Heart left ventricle (tissue), 16 donors: ENCODE measurements around the gene TCF7L2. TPM values are rescaled to one million over a fixed set of nuclear protein-coding genes. Genes with fewer than 3 reads are reported as not detected.

Source experiments
- ATAC-seq, 4 donors: fragments of 200-7000 bp; cut with Tn5 transposase; one replicate each; pipeline ENCODE4 v1.9.1; 2020 to 2022; ENCODE audit warnings: moderate library complexity in 4 of 4, mild to moderate bottlenecking in 3 of 4, moderate number of reproducible peaks in 1 of 4
- DNase-seq, 5 donors: peaks; one replicate each; pipeline ENCODE4 v3.0.0-alpha.2; 2020
- H3K27ac ChIP-seq, 12 donors: fragments of 200-600 bp; sonication (generic) in 4 of 12; one replicate each; pipeline versions ENCODE4 v1.5.0 to v1.8.0; 2016 to 2022; ENCODE audit warnings: mild to moderate bottlenecking in 2 of 12
- H3K27me3 ChIP-seq, 9 donors: fragments of 200-600 bp; sonication (generic) in 2 of 9; one replicate each; pipeline versions ENCODE4 v1.5.1 to v1.8.0; 2016 to 2022; ENCODE audit warnings: mild to moderate bottlenecking in 3 of 9
- H3K36me3 ChIP-seq, 9 donors: fragments of 200-600 bp; sonication (generic) in 2 of 9; one replicate each; pipeline versions ENCODE4 v1.5.0 to v1.8.0; 2018 to 2022; ENCODE audit warnings: mild to moderate bottlenecking in 2 of 9
- H3K4me1 ChIP-seq, 12 donors: fragments of 200-600 bp; sonication (generic) in 4 of 12; one replicate each; pipeline versions ENCODE4 v1.5.0 to v1.8.0; 2016 to 2022; ENCODE audit warnings: mild to moderate bottlenecking in 3 of 12
- H3K4me3 ChIP-seq, 12 donors: fragments of 200-600 bp; sonication (generic) in 4 of 12; one replicate each; pipeline versions ENCODE4 v1.5.0 to v1.8.0; 2017 to 2022; ENCODE audit warnings: mild to moderate bottlenecking in 9 of 12, moderate library complexity in 4 of 12
- H3K9me3 ChIP-seq, 12 donors: fragments of 200-600 bp; sonication (generic) in 4 of 12; one replicate each; pipeline versions ENCODE4 v1.5.0 to v1.8.0; 2016 to 2022; ENCODE audit warnings: mild to moderate bottlenecking in 1 of 12
- CTCF ChIP-seq, 12 donors: fragments of 200-600 bp; sonication (generic) in 4 of 12; IDR thresholded peaks; one replicate each; pipeline versions ENCODE4 v1.5.0 to v1.8.0; 2018 to 2022; ENCODE audit warnings: antibody characterized with exemption in 12 of 12, mild to moderate bottlenecking in 5 of 12
- POLR2A ChIP-seq, 2 donors: fragments of 450-650 bp; IDR thresholded peaks; one replicate each; pipeline ENCODE4 v1.6.1; 2017; ENCODE audit warnings: antibody characterized with exemption in 2 of 2, mild to moderate bottlenecking in 2 of 2, moderate library complexity in 2 of 2
- WGBS, 4 donors: extraction: QIAGEN DNeasy Blood & Tissue Kit in 2 of 4; methylation state at CpG; one replicate each; pipeline versions ENCODE4 v1.1.5 to v1.1.7; 2013 to 2018; 5-methylcytosine and 5-hydroxymethylcytosine counted together
- intact Hi-C, 10 donors: fragments of 100-400 bp; cut with DNase I; formaldehyde crosslinking; loops; one replicate each; pipeline versions ENCODE4 v1.11.1 to v1.14.2; 2022
- polyA plus RNA-seq, 2 donors: library from polyadenylated mRNA; stranded (reverse); fragments of 200-250 nt; gene quantifications; one replicate each; pipeline ENCODE4 v1.2.3, GENCODE V29; 2013
- total RNA-seq, 9 donors: library from RNA; depleted of rRNA in 2 of 9; stranded (reverse); fragments of >200 nt in 2 of 9; fragmentation: NEBNext Ultra II Directional in 3 of 9; extraction: Animal tissue kit (Norgen Biotek cat#: 25700) in 3 of 9; gene quantifications; one replicate each; pipeline versions ENCODE4 v1.1.0 to v1.2.4, GENCODE V29; 2016 to 2023
- donor health status: ischemic (EF 13 %, LVEDD 7.1; RV severe dilation, severe dysfunction).
- donor health status: healthy with polysubstance abuse.
- donor health status: DM: no; HTN: yes; CAD: no.
- donor health status: DM: no; HTN: no; CAD: no.
- donor health status: ischemic (EF 25% LVEDD 6.9; RV normal size, moderate dysfunction).
- donor health status: ischemic (EF 25% LVEDD 5.7; RV mildly dilated, moderate dysfunction).
- donor health status: healthy.
- donor health status: DM: yes; HTN: yes; CAD: no.
- donor health status: ischemic (EF 35%, LVEDD 5.7; RV mildly dilated, moderate dysfunction).
- donor health status: nonischemic (EF 11% LVEDD 7.7; RV severe dilation, severe dysfunction).
- donor health status: DM: yes; HTN: yes; CAD: no.
- donor health status: PGD.
- donor health status: ischemic (EF 29% LVEDD 5.4; RV normal size, mild dysfunction).
- donor health status: nonischemic (EF 23%, LVEDD 6.1; RV moderate dilation, normal function).

Gene TCF7L2
- total and polyA plus RNA-seq, 11 donors = 4.3 to 17.5 (median 8.4) TPM

- ATAC-seq = peak; percentile 6 to 60 (median 42)
- Histone ChIP-seq H3K4me1 (peaks cover 3 to 46% (median 30%) of the 10 kb centered on the region in 12 donors), H3K27ac (peak overlapping the region in 11 of 12 donors; percentile 7 to 56 (median 49)), H3K9me3 (no peaks in the 10 kb centered on the region), H3K4me3 (peak overlapping the region in 6 of 12 donors; percentile 0 to 13 (median 7)), H3K27me3 (no peaks in the 10 kb centered on the region), H3K36me3 (no peaks in the 10 kb centered on the region)
- DNase-seq = no peak
- 33 to 49% (median 36%) methylated on average over 15 of the region's 15 CpGs for WGBS, 4 donors
- no peak for TF ChIP-seq CTCF (IDR thresholded peaks at IDR 0.05)
- TF ChIP-seq POLR2A (IDR thresholded peaks at IDR 0.05) = no peak
- intact Hi-C loops = loop anchor here in 3 of 10 donors (2.0 to 10.0 kb wide), 3 partner anchors 47 to 77 kb away; partner anchors contain the start of gene TCF7L2 (in 2 of the 3)
Measured at GRCh38 chr10:113027574-113028455, 77.8 kb downstream of the TCF7L2 start.

DNA sequence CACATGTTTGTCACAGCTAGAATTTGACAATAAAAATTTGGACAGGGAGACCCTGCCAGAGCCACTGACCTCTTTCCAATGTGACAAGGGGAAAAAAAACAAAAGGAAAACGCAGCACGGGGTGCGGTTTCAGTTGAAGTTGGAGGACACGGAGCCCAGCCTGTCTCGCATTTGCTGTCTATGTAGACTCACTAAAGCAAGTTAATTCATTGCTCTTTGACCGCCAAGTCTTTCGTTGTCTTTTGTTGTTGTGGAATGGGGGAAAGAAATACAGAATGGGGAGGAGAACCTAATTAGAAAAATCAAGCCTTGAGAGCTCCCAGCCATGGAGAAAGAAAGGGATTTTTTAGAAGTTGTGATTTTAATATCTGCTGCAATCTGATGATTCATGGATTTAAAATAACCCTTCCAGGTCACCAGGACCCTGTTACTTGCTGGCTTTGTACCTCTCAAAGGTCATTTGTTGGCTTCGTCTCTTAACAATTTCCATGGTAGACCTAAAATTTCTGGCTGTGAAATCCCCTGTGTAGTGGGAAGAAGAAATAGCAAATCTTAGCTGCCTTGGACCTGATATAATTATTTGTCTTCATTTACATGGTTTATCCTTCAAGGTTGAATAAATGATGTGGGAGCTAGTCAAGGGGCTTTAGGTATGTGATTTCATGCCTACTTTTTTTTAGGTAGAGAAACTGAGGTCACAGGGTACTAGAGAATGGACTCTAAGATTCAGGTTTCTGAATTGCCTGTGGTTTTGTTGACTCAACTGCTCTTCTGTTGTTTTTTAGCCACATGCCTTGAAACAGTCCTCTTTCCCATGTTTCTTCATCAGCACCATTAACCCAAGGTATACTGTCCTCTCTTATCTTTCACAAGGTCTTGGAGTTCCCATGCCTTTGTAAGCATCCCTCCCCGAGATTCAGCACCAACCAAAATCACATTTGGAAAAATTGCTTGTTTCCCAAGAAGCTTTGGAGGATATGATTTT lies 78.7 kb downstream of the TCF7L2 start:
- Histone ChIP-seq H3K36me3 (no peaks in the 10 kb centered on the region), H3K9me3 (no peaks in the 10 kb centered on the region), H3K4me3 (peak overlapping the region in 2 of 12 donors; percentile 0 to 6), H3K27ac (peak overlapping the region in 11 of 12 donors; percentile 7 to 55 (median 49)), H3K27me3 (no peaks in the 10 kb centered on the region), H3K4me1 (peaks cover 3 to 40% (median 29%) of the 10 kb centered on the region in 12 donors)
- intact Hi-C loops = loop anchor here in 2 of 10 donors (5.0 to 10.0 kb wide), 2 partner anchors 46 to 76 kb away; partner anchors contain the start of gene TCF7L2 (in 1 of the 2)
- TF ChIP-seq CTCF (IDR thresholded peaks at IDR 0.05) (no peak), POLR2A (IDR thresholded peaks at IDR 0.05) (no peak)
- DNase-seq = no peak
- 45 to 64% (median 63%) methylated on average over 9 of the region's 9 CpGs for WGBS, 4 donors
- ATAC-seq = peak in 1 of 4 donors; percentile 11

- peaks cover 3 to 51% (median 32%) of the 10 kb centered on the region in 12 donors for H3K4me1 ChIP-seq
- WGBS, 4 donors = 79 to 98% (median 94%) methylated on average over 1 of the region's 1 CpG
- intact Hi-C loops = no loop called here
- H3K9me3 ChIP-seq = no peaks in the 10 kb centered on the region
- H3K27me3 ChIP-seq = no peaks in the 10 kb centered on the region
- no peak overlapping the region for H3K27ac ChIP-seq
- ATAC-seq (no peak), DNase-seq (no peak)
- H3K36me3 ChIP-seq = no peaks in the 10 kb centered on the region
- TF ChIP-seq CTCF (IDR thresholded peaks at IDR 0.05) (no peak), POLR2A (IDR thresholded peaks at IDR 0.05) (no peak)
- no peak overlapping the region for H3K4me3 ChIP-seq
Measured at GRCh38 chr10:113030453-113030852, 80.4 kb downstream of the TCF7L2 start.
